ENCODE results near the gene NOL6.

Gene NOL6

GRCh38 chr9:33450621-33451146, 23.0 kb downstream of the NOL6 start:
- no peak for DNase-seq (ENCODE audit: low spot score)

GRCh38 chr9:33449715-33450114, 24.0 kb downstream of the NOL6 start:
- DNase-seq (ENCODE audit: low spot score) = no peak

GRCh38 chr9:33447799-33448553, 25.7 kb downstream of the NOL6 start:
- no peak for DNase-seq (ENCODE audit: low spot score)

GRCh38 chr9:33446946-33447798, 26.6 kb downstream of the NOL6 start, which contains the start of gene AQP3:
AQP3 (minus strand) TSS chr9:33447593; CDS start chr9:33447530, 63 bp downstream.
- DNase-seq (ENCODE audit: low spot score) = peak; percentile 36

- DNase-seq (ENCODE audit: low spot score) = no peak
These were observed 27.3 kb downstream of the NOL6 start for GRCh38 chr9:33446240-33446945.

GRCh38 chr9:33445389-33446239, 28.1 kb downstream of the NOL6 start:
- DNase-seq (ENCODE audit: low spot score) = no peak

GRCh38 chr9:33443464-33444154, 30.1 kb downstream of the NOL6 start:
- no peak for DNase-seq (ENCODE audit: low spot score)

GRCh38 chr9:33443047-33443446, 30.7 kb downstream of the NOL6 start:
- DNase-seq (ENCODE audit: low spot score) = no peak

GRCh38 chr9:33442125-33442524, 31.6 kb downstream of the NOL6 start:
- no peak for DNase-seq (ENCODE audit: low spot score)

GRCh38 chr9:33440609-33441008, 33.1 kb downstream of the NOL6 start:
- DNase-seq (ENCODE audit: low spot score) = no peak

- no peak for DNase-seq (ENCODE audit: low spot score)
These were observed 33.5 kb downstream of the NOL6 start for GRCh38 chr9:33440204-33440603.

- no peak for DNase-seq (ENCODE audit: low spot score)
These were observed 34.0 kb downstream of the NOL6 start for GRCh38 chr9:33439731-33440130.

GRCh38 chr9:33438926-33439680, 34.6 kb downstream of the NOL6 start:
- no peak for DNase-seq (ENCODE audit: low spot score)

- DNase-seq (ENCODE audit: low spot score) = no peak
These were observed 35.8 kb downstream of the NOL6 start for GRCh38 chr9:33437898-33438297.

GRCh38 chr9:33437205-33437604, 36.5 kb downstream of the NOL6 start:
- no peak for DNase-seq (ENCODE audit: low spot score)

- DNase-seq (ENCODE audit: low spot score) = no peak
These were observed 37.3 kb downstream of the NOL6 start for GRCh38 chr9:33436445-33436844.

GRCh38 chr9:33435821-33436277, 37.9 kb downstream of the NOL6 start:
- no peak for DNase-seq (ENCODE audit: low spot score)

GRCh38 chr9:33434317-33435105, 39.2 kb downstream of the NOL6 start:
- DNase-seq (ENCODE audit: low spot score) = no peak

- DNase-seq (ENCODE audit: low spot score) = no peak
These were observed 39.9 kb downstream of the NOL6 start for GRCh38 chr9:33433871-33434270.
